ENCODE results near the gene MKLN1. TPM values are rescaled to one million over a fixed set of nuclear protein-coding genes. Genes with fewer than 3 reads are reported as not detected.

The MKLN1 gene
- total RNA-seq, 1 experiment from 2014 or later = 48.5 TPM

GRCh38 chr7:131346885-131347592 is 19.4 kb downstream of the MKLN1 start:
- ChIA-PET CTCF (no interaction called here), POLR2A (no interaction called here), RAD21 (ENCODE audit: low non-redundant PET in 1 of 2, low total read pairs in 2 of 2, uncharacterized antibody in 2 of 2, unreplicated experiment in 2 of 2) (no interaction called here)
- no peak overlapping the region for H3K27ac ChIP-seq (ENCODE audit: low read depth, low read length)
- H3K4me1 ChIP-seq (ENCODE audit: control insufficient read depth in 1 of 2, insufficient read depth in 2 of 2, low read length in 2 of 2) = no peaks in the 10 kb centered on the region
- no peak for DNase-seq (ENCODE audit: low read depth, low spot score)
- no peak for TF ChIP-seq FOSL1 (IDR thresholded peaks at IDR 0.05; ENCODE audit: low read depth)
- no peak for TF ChIP-seq CEBPB (IDR thresholded peaks at IDR 0.05; ENCODE audit: low read depth)
- no peak for TF ChIP-seq ZBTB33 (IDR thresholded peaks at IDR 0.05; ENCODE audit: extremely low read depth, insufficient replicate concordance, low read length)
- TF ChIP-seq MAX (IDR thresholded peaks at IDR 0.05) = no peak
- no peak for TF ChIP-seq ZFX (IDR thresholded peaks at IDR 0.05)
- no peak for TF ChIP-seq RAD21 (IDR thresholded peaks at IDR 0.05; ENCODE audit: low read depth)
- no peak for TF ChIP-seq ATF3 (IDR thresholded peaks at IDR 0.05)
- no peak for TF ChIP-seq POLR2AphosphoS5 (IDR thresholded peaks at IDR 0.05; ENCODE audit: low read depth, low read length)
- no peak for TF ChIP-seq TCF7L2 (IDR thresholded peaks at IDR 0.05; ENCODE audit: borderline replicate concordance, extremely low read depth, insufficient read depth, insufficient read length)
- no peak for TF ChIP-seq SP1 (IDR thresholded peaks at IDR 0.05; ENCODE audit: low read depth)
- TF ChIP-seq EGR1 (IDR thresholded peaks at IDR 0.05; ENCODE audit: low read depth) = no peak
- peaks cover 22% of the 10 kb centered on the region; the same call in 1 of the 2 replicates for H4K20me1 ChIP-seq (ENCODE audit: insufficient read depth)
- no TSS peak for BruUV-seq (replicated peaks)
- no peak overlapping the region for H3K4me2 ChIP-seq (ENCODE audit: low read length)
- H3K9me2 ChIP-seq (ENCODE audit: insufficient read depth) = no peaks in the 10 kb centered on the region
- no peak overlapping the region for H2AFZ ChIP-seq (ENCODE audit: low read depth, low read length, poor library complexity, severe bottlenecking)
- intact Hi-C loops (cut with micrococcal nuclease) = no loop called here
- H3K27me3 ChIP-seq (ENCODE audit: insufficient read depth, low read length) = no peaks in the 10 kb centered on the region
- H3K79me2 ChIP-seq (ENCODE audit: insufficient read depth, low read length) = peaks cover 100% of the 10 kb centered on the region
- no peaks in the 10 kb centered on the region for H3K9me3 ChIP-seq (ENCODE audit: control insufficient read depth in 1 of 2, insufficient read depth in 1 of 2, low read depth in 1 of 2, low read length in 2 of 2)
- H3K36me3 ChIP-seq (ENCODE audit: control insufficient read depth in 1 of 2, insufficient read depth in 2 of 2, low read length in 2 of 2) = no peaks in the 10 kb centered on the region
- H3K4me3 ChIP-seq (replicated peaks in 1 of 2; ENCODE audit: low read depth in 1 of 2, low read length in 2 of 2) = no peak overlapping the region
- no peak for ATAC-seq
- no peak overlapping the region for H3K9ac ChIP-seq (ENCODE audit: low read length)

All from HCT116 (cell line).